GM21423 (cell line): Measurements from ENCODE around the gene TCF21.

Source experiments
- ATAC-seq: cut with Tn5 transposase; IDR thresholded peaks from one replicate; pipeline ENCODE4 v1.9.1; 2021; ENCODE audit warnings: mild to moderate bottlenecking, moderate library complexity; ENCODE audit not compliant: unreplicated experiment

TCF21 gene

DNA sequence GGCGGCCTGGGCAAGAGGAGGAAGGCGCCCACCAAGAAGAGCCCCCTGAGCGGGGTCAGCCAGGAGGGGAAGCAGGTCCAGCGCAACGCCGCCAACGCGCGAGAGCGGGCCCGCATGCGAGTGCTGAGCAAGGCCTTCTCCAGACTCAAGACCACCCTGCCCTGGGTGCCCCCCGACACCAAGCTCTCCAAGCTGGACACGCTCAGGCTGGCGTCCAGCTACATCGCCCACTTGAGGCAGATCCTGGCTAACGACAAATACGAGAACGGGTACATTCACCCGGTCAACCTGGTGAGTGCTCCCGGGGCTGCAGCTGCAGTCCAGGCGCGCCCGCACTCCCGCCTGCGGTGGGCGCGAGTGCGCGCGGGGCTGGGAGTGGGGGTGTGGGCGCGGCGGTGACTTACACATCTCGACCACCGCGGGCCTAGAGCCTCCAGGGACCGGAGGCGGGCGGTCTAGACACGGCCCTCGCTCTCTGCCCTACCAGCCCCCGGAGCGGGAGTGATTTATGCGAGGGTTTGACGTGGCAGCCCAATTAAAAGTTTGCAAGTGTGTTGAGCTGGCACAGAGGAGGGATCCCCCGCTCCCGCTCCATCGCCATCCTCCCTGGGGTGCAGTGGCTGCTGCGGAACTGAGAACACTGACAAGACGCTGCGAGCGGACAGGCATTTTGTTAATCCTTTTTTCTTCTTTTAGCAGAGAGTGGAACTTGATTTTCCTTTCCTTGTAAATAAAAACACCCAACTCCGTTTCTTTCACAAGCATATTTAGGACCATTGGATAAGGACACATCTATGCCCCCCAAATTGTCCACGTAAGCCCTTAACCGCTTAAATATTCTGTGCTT, 867 bp downstream of the TCF21 start:
- ATAC-seq, result no peak

DNA sequence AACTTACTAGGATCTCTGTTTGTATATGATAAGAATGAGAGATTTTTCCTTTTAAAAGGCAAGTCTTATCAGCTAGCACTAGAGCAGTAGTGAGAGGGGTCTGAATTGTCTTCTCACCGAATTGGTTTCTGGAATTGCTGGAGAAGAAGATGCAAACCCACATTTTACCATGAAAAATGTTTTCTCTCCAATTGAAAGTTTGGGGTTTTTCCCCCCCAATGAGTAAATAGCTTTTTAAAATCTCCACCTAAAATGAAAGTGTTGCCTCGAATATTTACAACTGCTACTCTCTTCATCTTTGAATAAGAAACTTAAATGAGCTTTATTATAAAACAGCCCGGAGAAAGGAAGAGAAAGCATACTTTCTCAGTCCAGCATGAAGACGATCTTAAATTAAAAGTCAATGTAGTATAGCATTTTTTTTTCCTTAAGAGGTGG, 1.8 kb downstream of the TCF21 start:
- ATAC-seq, result no peak

DNA sequence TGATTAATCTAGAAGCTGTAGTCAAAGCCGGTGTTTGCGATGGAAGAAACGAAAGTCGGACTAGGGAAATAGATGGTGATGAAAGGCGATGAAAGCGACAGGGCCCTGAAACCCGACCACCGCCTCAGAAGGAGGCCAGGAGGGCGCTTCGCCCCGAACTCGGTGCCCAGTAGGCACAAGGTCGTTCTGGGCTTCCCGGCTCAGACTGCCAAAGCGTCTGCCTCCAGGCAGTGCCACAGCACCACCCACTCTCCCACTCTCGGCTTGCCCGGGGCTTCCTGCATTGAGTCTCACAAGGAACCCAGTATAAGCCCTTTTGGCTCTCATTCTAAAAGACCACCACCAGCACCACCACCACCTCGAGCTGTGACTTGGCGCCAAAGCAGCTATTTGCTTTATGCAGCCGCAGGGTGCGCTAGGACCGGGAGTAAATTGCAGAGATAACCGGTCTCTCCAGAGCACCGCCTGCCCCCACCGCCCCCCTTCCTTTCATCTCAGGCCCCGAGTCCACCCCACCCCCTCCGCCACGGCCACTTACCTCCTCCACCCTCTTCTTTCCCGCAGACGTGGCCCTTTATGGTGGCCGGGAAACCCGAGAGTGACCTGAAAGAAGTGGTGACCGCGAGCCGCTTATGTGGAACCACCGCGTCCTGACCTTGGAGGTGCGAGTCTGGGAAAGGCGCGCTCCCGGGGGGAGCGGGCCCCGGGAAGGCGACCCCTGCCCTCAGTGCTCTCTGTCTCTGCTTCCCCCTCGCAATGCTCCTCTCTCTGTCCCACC, 2.4 kb downstream of the TCF21 start:
- no peak for ATAC-seq

DNA sequence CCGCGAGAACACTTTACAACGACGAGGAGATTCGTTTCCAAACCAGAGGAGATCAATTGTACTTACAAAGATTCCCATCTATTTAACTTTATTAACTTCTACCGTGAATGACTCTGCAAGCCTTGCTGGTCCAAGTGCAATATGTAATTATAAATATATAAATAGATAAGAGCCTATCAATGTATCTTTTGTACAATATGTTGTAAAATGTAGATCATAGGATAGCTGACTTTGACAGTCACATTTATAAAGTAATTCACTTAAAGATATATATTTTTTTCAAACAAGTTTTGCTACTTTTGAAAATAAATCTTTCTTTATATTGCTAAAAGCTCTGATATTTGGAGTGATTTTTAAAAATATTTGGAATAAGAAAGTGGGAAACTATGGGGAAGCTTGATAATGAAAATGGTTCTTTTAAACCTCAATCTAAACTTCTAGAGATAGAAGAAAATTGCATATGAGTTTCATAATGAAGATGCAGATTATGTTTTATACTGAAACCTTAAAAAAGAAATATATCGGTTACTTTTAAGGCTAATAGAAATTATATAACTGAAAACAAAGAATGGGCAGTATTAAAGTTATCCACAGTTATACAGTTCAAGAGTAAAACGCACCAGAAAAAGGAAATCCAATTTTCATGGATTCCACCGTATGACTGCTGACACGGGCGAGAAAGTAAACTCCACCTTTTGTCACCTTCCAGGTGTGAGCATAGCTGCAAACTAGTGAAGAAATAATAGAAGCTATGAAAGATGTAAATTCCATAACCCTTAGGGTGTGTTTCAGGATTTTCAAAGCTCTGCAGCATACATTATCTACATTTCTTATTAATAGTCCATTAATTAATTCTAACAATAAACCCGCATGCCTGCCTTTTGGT, 3.3 kb downstream of the TCF21 start:
- no peak for ATAC-seq

DNA sequence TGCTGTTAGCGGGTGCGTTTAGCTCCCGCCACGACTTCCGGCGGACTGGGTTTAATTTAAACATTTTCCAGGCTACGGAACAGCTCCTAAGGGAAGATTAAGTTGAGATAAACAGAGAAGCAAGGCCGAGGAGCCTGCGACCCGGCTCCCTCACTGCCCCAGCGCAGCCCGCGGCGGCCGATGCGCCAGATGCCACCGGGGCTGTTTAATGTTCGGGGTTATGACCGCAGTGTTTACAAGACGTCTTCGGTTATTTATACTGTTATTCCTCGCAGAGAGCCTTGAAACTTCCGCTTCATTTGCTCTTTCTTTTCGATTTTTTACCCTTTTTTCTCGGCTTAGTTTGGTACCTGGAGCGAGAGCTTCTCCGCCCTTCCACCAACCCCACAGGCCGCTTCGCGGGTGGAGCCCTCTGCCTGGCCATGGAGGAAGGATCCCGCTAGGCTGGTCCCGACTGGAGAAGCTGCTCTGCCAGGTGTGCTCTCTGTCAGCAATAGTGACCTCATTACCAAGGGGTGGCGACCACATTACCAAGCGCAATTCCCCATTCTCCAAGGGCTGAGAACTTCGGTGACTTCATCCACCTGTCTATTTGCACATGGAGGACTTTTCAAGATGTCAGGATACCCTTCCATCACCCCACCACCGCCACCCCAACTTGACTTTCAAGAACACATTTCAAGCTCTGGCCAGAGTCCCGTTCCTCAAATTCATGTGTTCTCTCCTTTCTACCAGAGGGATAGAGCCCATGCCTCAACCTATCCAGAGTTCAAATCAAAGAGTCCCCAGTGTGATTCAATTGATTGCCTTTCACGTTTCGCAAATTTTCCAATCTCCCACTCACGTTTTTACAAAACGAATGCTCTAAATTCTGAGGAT, 4.1 kb downstream of the TCF21 start:
- ATAC-seq, result no peak

DNA sequence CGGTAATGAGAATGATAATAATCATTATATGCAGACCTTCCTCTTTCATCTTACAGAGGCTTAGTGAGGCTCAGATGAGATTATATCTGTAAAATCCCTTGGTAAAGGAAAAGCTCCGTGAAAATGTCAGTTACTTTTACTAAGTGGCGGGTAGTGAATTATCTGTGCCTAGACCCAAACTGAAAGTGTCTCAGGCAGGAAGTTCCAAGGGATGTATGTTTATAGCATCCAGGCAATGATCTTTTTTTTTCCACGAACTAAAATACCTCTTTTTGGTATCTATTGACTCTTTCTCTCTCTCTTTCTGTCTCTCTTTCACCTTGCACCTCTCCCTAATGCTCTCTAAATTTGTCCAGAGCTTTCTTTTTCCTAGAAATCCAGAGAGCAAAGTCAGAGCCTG, 5.0 kb downstream of the TCF21 start:
- ATAC-seq, result no peak

DNA sequence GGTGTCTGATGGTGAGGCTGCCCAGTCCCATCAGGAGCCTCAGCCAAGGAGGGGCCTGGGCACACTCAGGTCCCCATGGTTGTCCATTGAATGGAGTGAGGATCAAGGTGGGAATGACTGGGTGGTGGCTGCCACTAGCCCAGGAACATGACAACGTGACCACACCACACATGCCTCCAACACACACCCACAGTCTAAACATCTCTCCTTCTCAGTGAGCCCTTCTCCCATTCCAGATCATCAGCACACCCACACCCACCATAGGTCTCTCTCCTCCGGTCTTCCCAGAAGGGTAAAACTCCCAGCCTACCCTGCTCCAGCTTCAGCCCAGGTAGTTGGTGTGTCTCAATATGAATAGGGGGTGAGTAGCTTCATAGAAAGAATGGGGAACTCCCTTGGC, 5.5 kb downstream of the TCF21 start:
- no peak for ATAC-seq

DNA sequence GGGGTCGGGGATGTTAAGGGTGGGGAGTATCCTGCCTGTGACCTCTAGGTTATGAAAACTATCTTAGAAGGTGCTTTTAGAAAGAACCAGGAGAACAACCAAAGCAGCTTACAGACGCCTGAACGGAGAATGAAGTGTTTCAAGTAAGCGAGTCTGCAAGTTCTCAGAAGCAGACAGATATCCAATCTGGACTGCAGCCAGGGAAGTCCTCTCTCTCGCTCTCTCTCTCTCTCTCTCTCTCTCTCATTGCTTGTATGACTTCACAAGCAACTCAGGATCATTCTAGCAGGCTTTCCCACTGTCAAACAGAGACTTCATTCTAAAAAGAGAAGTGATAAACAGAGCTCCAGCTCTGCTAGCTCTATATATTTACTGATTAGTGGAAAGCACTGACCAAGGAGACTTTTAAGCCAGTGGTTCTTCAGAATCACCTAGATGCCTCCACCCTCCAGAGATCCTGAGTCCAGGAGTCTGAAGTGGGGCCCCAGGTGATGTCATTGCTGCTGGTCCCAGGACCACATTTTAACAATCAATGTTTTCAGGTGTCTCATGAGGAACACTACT, 6.0 kb downstream of the TCF21 start:
- ATAC-seq, result no peak

DNA sequence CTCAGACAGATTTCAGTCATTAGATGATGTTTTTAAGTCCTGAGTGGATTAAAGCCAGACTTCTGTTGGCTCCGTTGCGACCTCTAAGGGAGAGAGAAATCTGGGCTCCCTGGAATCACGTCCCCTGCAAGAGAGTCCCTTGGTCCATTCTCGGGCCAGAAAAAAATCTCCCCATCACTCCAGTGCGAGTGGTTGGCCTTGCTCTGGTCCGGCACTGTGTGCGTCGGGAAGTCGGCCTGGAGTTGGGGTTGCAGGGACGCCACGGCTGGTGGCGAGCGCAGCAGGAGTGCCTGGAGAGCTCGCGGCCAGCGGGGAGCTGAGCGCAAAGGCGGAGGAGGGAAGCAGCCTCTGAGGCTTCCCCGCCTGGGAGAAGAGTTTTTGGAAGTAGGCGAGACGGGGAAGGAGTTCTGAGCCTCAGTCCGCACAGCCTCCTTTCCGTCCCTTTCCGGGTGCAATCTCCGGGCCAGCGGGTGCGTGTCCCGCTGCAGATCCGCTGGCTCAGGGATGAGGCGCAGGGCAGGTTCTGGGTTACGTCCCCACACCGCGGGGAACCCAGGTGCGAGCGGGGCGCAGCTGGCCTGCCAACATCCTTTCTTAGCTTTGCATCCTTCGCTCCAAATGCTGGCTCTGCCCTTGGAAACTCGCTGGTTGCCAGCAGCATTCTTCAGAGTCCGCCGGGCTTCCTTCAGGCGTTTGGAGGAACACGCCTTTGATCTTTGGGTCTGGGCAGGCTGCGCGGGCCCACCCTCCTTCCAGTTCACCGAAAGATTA, 6.8 kb downstream of the TCF21 start:
- ATAC-seq, result no peak

DNA sequence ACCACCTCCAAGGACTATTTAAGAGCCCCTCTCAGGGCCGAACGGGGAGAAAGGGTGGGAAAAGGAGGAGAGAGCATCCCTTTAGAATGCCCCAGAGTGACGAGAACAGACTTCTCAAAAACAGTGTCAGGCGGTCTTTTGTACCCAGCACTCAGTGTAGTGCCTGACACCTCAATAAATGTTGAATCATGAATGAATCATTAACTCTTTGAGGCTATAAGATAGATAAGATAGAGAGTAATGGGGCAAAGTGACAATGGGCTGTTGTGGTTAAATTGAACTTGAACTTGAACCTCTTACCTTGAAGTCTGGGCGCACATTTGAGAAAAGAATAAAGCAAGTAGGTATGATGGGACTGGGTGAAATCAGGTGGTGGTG, 7.4 kb downstream of the TCF21 start:
- no peak for ATAC-seq

DNA sequence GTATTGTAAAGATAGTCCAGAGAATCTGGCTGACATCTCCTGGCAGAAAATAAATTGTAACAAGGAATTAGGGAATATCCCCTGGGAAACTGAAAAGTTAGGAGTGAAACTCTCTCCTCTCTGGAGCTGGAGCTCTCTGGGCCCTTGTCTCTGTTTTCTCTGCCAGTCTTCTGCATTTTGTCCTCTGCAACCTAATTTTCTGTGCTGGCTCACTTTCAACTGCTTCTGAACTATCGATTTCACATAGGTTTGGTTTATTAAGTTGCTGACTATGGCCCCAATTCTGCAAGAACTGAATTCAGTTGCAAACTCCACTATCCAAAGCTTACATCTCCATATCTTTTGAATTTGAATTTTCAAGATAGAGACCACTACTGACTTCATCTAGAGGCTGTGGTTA, 9.3 kb downstream of the TCF21 start:
- ATAC-seq, result no peak

DNA sequence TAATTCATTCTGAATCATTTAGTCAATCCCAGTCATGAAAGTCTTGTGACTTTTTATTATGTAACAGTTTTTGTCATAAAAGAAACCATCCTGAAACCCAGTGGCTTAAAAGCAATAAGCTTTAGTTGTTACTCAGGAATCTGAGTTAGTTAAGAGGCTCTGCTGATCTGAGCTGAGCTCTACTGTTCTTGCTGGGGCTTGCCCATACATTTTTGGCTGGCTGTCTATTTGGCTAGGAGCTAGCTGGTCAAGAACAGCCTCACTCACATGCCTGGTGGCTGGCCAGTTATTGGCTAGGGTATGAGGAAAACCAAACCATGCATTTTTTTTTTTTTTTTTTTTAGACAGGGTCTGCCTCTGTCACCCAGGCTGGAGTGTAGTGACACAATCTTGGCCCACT, 10.6 kb downstream of the TCF21 start:
- ATAC-seq, result no peak

DNA sequence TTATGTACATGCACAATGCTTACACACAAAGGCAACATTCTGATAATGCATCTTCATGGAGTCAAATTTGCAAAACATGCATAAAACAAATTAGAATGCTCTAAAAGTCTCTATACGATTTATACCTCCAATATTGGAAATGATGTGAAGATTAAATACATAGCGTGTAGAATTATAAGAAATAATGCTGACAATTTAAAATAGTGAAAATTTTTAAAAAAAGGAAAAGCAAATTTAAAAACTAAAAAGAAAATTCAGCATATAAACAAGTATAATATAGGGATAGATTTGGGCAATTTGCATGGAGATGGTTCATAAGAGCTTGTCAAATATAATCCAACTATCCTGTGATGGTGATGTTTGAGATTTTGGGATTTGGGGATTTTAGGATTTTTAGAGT, 14.9 kb downstream of the TCF21 start:
- ATAC-seq, result no peak

DNA sequence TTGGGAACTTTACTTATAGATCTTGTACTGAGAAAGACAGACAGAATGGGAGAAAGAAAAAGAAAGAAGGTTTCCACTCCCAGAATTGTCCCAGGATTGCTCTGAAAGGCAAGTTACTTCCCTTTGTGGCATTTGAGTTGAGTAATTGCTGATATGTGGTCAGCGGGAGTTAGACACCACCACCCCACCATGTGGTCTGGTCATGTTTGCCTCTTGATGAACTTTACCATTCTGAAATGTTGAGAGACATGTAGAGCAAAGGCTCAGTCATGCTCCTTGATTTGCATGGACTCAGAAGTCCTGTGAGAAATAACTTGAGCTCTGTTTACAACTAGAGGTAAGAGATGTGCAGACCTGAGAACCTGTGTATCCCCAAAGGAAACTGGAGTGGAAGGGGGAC, 17.1 kb downstream of the TCF21 start:
- no peak for ATAC-seq

DNA sequence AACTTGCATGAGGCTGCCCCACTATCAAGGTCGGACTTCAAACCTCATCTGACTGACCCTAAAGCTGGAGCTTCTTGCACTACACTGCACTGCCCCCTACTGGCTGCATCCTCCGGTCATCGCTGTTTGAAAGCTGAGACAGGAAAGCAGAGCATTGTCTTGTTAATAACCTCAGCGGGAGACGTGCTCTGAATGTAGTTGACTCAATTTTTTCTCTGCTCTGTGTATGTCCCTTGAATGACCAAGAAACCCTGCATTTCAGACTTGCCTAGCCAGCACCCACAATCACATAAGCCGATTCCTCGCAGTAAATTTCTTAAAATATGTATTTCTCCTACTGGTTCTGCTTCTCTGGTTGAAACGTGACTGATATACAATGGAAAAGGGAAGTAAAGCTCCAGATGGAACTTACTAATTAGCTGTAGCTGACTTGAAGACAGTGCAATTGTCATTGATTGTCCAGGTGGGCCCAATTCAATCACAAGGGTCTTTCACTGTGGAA, 27.8 kb downstream of the TCF21 start:
- ATAC-seq, result peak; percentile 67

DNA sequence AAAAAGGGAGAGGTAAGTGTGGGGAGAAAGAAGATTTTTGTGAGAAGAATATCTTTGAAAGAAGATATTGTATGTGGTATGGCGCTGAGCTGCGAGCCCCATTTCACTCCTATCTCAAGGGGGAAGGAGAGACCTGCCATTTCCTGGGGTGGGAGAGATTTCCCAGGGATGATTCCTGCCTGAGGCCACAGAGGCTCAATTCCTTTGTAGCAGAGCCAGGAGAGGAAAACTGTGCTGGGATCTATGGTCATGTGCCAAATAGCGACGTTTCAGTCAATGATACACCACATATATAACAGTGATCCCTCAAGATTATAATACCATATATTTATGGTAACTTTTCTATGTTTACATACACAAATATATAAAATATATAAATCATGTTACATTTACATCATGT, 28.9 kb downstream of the TCF21 start:
- no peak for ATAC-seq

DNA sequence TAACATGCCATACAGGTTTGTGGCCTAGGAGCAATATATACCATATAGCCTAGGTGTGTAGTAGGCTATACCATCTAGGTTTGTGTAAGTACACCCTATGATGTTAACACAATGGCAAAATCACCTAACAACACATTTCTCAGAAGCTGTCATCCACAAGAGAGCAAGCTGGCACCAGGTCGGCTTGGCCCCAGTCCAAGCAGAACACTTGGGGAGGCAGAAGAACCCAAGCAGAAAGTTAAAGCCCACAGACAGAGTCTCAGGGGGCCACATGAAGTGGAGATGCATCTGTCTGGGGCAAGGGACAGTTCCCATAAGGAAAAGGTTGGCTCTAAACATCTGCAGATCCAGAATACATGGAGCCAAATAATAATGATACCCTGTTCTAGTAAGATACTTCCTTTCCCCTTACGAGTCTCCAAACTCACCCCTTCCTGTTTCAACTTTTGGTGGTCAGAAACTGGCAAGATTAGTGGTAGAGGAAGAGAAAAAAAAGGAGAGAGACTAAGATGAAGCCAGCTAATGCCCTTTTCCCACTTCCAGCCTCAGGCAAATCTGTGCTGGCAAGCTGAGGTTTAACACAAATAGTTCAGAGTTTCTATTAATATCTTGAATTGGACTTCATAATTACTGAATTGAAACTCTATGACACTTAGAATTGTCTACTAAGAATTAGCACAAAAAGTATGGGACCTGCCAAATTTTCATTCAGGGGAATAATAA, 29.5 kb downstream of the TCF21 start:
- no peak for ATAC-seq

DNA sequence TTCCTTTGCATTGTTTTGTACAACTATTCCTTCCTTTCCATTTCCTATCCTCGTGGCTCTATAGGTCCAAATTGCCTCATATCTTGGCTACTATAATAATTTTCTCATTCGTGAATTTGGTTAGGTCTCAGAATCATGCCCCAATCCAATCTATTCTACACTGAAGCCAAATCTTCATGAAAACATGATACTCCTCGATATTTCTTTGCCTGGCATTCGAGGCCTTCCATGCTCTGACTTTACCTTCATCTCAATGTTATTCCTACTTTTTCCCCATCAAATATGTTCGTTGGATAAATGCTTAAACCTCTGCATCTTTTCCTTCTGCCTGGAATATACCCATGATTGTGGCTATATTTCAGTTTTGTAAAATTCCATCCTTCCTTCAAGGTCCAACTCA, 30.4 kb downstream of the TCF21 start:
- no peak for ATAC-seq
